ENCODE measurements around the gene OR2D3.

The OR2D3 gene

GRCh38 chr11:6888830-6889229, 32.0 kb upstream of the OR2D3 start:
- TF ChIP-seq, protein P1, sequence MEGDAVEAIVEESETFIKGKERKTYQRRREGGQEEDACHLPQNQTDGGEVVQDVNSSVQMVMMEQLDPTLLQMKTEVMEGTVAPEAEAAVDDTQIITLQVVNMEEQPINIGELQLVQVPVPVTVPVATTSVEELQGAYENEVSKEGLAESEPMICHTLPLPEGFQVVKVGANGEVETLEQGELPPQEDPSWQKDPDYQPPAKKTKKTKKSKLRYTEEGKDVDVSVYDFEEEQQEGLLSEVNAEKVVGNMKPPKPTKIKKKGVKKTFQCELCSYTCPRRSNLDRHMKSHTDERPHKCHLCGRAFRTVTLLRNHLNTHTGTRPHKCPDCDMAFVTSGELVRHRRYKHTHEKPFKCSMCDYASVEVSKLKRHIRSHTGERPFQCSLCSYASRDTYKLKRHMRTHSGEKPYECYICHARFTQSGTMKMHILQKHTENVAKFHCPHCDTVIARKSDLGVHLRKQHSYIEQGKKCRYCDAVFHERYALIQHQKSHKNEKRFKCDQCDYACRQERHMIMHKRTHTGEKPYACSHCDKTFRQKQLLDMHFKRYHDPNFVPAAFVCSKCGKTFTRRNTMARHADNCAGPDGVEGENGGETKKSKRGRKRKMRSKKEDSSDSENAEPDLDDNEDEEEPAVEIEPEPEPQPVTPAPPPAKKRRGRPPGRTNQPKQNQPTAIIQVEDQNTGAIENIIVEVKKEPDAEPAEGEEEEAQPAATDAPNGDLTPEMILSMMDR (IDR thresholded peaks at IDR 0.05; ENCODE audit: low read depth, low read length): no peak
- in situ Hi-C loops (cut with HindIII; ENCODE audit: low sequenced_read_pairs): no loop called here
- DNase-seq (ENCODE audit: low read depth, low spot score): no peak
- H3K4me3 ChIP-seq (ENCODE audit: low read depth, low read length): no peak overlapping the region

GRCh38 chr11:6889835-6890234, 31.0 kb upstream of the OR2D3 start:
- DNase-seq (ENCODE audit: low read depth, low spot score): no peak
- TF ChIP-seq, protein P1 (IDR thresholded peaks at IDR 0.05; ENCODE audit: low read depth, low read length): no peak
- in situ Hi-C loops (cut with HindIII; ENCODE audit: low sequenced_read_pairs): no loop called here
- no peak overlapping the region for H3K4me3 ChIP-seq (ENCODE audit: low read depth, low read length)

DNA sequence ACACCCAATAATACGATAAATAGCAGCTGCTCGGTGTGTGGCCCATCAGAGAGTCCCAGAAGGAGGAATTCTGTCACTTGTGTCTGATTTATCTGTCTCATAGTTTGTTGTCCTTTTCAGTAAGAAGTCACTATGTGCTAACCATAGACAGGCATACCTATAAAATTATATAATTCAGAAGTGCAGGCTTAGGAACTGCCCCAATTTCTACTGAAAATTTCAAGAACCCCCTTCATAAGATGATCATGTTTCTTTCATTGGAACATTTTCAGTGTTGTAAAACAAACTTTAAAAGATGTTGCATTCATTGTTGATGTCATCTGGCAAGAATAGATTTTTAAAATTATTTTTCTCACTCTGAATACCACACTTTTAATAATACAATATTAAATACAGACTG, 28.4 kb upstream of the OR2D3 start, which contains the start of gene OR2D2:
TSS of gene OR2D2 (minus strand) at position 101 of the 400 bp plus-strand sequence. CDS start at position 101, 0 bp downstream.
- in situ Hi-C loops (cut with HindIII; ENCODE audit: low sequenced_read_pairs): no loop called here
- TF ChIP-seq, protein P1 (IDR thresholded peaks at IDR 0.05; ENCODE audit: low read depth, low read length): no peak
- no peak for DNase-seq (ENCODE audit: low read depth, low spot score)
- no peak within 1 kb of the TSS for H3K4me3 ChIP-seq (ENCODE audit: low read depth, low read length)

GRCh38 chr11:6894097-6894496, 26.7 kb upstream of the OR2D3 start:
- no peak overlapping the region for H3K4me3 ChIP-seq (ENCODE audit: low read depth, low read length)
- no peak for DNase-seq (ENCODE audit: low read depth, low spot score)
- TF ChIP-seq, protein P1 (IDR thresholded peaks at IDR 0.05; ENCODE audit: low read depth, low read length): no peak
- in situ Hi-C loops (cut with HindIII; ENCODE audit: low sequenced_read_pairs): no loop called here

GRCh38 chr11:6895010-6895409, 25.8 kb upstream of the OR2D3 start:
- DNase-seq (ENCODE audit: low read depth, low spot score): no peak
- no peak overlapping the region for H3K4me3 ChIP-seq (ENCODE audit: low read depth, low read length)
- in situ Hi-C loops (cut with HindIII; ENCODE audit: low sequenced_read_pairs): no loop called here
- TF ChIP-seq, protein P1 (IDR thresholded peaks at IDR 0.05; ENCODE audit: low read depth, low read length): no peak

DNA sequence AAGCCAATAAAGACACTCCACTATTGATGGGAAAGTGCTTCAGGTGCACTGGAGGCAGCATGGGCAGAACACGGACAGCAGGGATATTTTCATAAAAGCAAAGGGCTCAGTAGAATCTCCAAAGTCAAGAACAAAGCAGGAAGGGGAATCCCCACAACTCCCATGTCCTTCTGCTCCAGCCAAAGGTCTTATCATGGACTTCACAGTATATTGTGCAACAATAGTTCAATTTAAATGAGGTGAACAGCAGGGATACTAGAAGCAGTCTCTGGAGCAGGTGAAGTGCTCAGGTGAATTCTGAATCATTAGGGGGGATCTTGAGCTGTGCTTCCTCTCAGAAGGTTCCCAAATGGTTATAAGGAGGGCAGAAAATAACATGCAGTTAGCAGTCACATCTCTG, 21.9 kb upstream of the OR2D3 start:
- in situ Hi-C loops (cut with HindIII; ENCODE audit: low sequenced_read_pairs): no loop called here
- no peak for DNase-seq (ENCODE audit: low read depth, low spot score)
- TF ChIP-seq, protein P1 (IDR thresholded peaks at IDR 0.05; ENCODE audit: low read depth, low read length): no peak
- no peak overlapping the region for H3K4me3 ChIP-seq (ENCODE audit: low read depth, low read length)

Data from astrocyte of the spinal cord (primary cell).